ENCODE data around the gene LOXL4. TPM values are rescaled to one million over a fixed set of nuclear protein-coding genes. Genes with fewer than 3 reads are reported as not detected.
"Not testable (repeated sequence)": the region's sequence is repeated elsewhere in the genome, so short reads cannot be mapped to it uniquely, and the experiment has no call there.

LOXL4 gene
- total RNA-seq, 1 donor from 2014 or later = 0.54 TPM

- DNase-seq (ENCODE audit: missing footprints) = no peak
- intact Hi-C loops (cut with DNase I) = no loop called here
- no peak for ATAC-seq
These were observed 12.7 kb downstream of the LOXL4 start for GRCh38 chr10:98255146-98255877.

GRCh38 chr10:98254234-98254974 is 13.6 kb downstream of the LOXL4 start:
- DNase-seq (ENCODE audit: missing footprints) = no peak
- ATAC-seq = no peak
- intact Hi-C loops (cut with DNase I) = no loop called here

- intact Hi-C loops (cut with DNase I) = no loop called here
- no peak for DNase-seq (ENCODE audit: missing footprints)
- no peak for ATAC-seq
These were observed 14.5 kb downstream of the LOXL4 start for GRCh38 chr10:98253499-98253898.

- ATAC-seq (no peak), DNase-seq (ENCODE audit: missing footprints) (no peak)
- intact Hi-C loops (cut with DNase I) = no loop called here
These were observed 15.5 kb downstream of the LOXL4 start for GRCh38 chr10:98252464-98252863.

- ATAC-seq (no peak), DNase-seq (ENCODE audit: missing footprints) (no peak)
- intact Hi-C loops (cut with DNase I) = no loop called here
These were observed 16.6 kb downstream of the LOXL4 start for GRCh38 chr10:98251399-98251798.

GRCh38 chr10:98249134-98249533 is 18.9 kb downstream of the LOXL4 start:
- no peak for ATAC-seq
- intact Hi-C loops (cut with DNase I) = no loop called here
- DNase-seq (ENCODE audit: missing footprints) = no peak

- ATAC-seq (no peak), DNase-seq (ENCODE audit: missing footprints) (no peak)
- intact Hi-C loops (cut with DNase I) = no loop called here
These were observed 20.0 kb downstream of the LOXL4 start for GRCh38 chr10:98248018-98248417.

- intact Hi-C loops (cut with DNase I) = no loop called here
- no peak for ATAC-seq
These were observed 20.8 kb downstream of the LOXL4 start for GRCh38 chr10:98246911-98247805.

GRCh38 chr10:98244586-98244985 is 23.4 kb downstream of the LOXL4 start:
- no peak for DNase-seq (ENCODE audit: missing footprints)
- intact Hi-C loops (cut with DNase I) = loop anchor here (5.0 kb wide), 1 partner anchor 928 kb away; no protein-coding TSS in a partner anchor
- ATAC-seq = no peak

More at GRCh38 chr10:98246911-98247805, 20.8 kb downstream of the LOXL4 start:
- DNase-seq (ENCODE audit: missing footprints) = no peak

GRCh38 chr10:98244141-98244540 is 23.9 kb downstream of the LOXL4 start:
- ATAC-seq = no peak
- intact Hi-C loops (cut with DNase I) = loop anchor here (5.0 kb wide), 1 partner anchor 928 kb away; no protein-coding TSS in a partner anchor

GRCh38 chr10:98242823-98243222 is 25.2 kb downstream of the LOXL4 start:
- intact Hi-C loops (cut with DNase I) = loop anchor here (5.0 kb wide), 1 partner anchor 929 kb away; no protein-coding TSS in a partner anchor
- DNase-seq (ENCODE audit: missing footprints) (no peak), ATAC-seq (no peak)

More at GRCh38 chr10:98244141-98244540, 23.9 kb downstream of the LOXL4 start:
- DNase-seq (ENCODE audit: missing footprints) = no peak

- intact Hi-C loops (cut with DNase I) = loop anchor here (5.0 kb wide), 1 partner anchor 932 kb away; no protein-coding TSS in a partner anchor
- no peak for ATAC-seq
- no peak for DNase-seq (ENCODE audit: missing footprints)
These were observed 27.5 kb downstream of the LOXL4 start for GRCh38 chr10:98240524-98240923.

- intact Hi-C loops (cut with DNase I) = no loop called here
- no peak for DNase-seq (ENCODE audit: missing footprints)
- no peak for ATAC-seq
These were observed 29.6 kb downstream of the LOXL4 start for GRCh38 chr10:98238391-98238790.

GRCh38 chr10:98236862-98237261 is 31.1 kb downstream of the LOXL4 start:
- intact Hi-C loops (cut with DNase I) = no loop called here
- DNase-seq (ENCODE audit: missing footprints) (no peak), ATAC-seq (no peak)

GRCh38 chr10:98235846-98236245 is 32.1 kb downstream of the LOXL4 start:
- intact Hi-C loops (cut with DNase I) = no loop called here
- DNase-seq (ENCODE audit: missing footprints) (no peak), ATAC-seq (no peak)

- DNase-seq (ENCODE audit: missing footprints) = no peak
- intact Hi-C loops (cut with DNase I) = no loop called here
- ATAC-seq = no peak
These were observed 36.6 kb downstream of the LOXL4 start for GRCh38 chr10:98231417-98231816.

- ATAC-seq; DNase-seq (ENCODE audit: missing footprints); intact Hi-C loops (cut with DNase I): not testable (repeated sequence)
These were observed 39.7 kb downstream of the LOXL4 start for GRCh38 chr10:98228266-98228665.

GRCh38 chr10:98227713-98228112 is 40.3 kb downstream of the LOXL4 start:
- intact Hi-C loops (cut with DNase I); DNase-seq (ENCODE audit: missing footprints); ATAC-seq: not testable (repeated sequence)

Data from Right ventricle myocardium inferior (tissue), 1 donor.